Measurements from ENCODE around the gene ATP11B. TPM values are rescaled to one million over a fixed set of nuclear protein-coding genes. Genes with fewer than 3 reads are reported as not detected.

ATP11B gene
- total and polyA plus RNA-seq, 9 of the 15 experiments (the other 6 are each of a cell fraction or from before 2014, with no cell fraction given) = 11.9 to 68.7 (median 41.8) TPM

- CTCF ChIA-PET (ENCODE audit: low intra/inter-chr PET ratio) = no interaction called here
- BruUV-seq (replicated peaks) = no TSS peak
- intact Hi-C loops (cut with micrococcal nuclease) = no loop called here
- no peak for TF ChIP-seq GATA2 (CRISPR knock-in tag; IDR thresholded peaks at IDR 0.05)
- TF ChIP-seq ZNF133 (CRISPR knock-in tag; IDR thresholded peaks at IDR 0.05) = no peak
- no peak for TF ChIP-seq ZBTB8A (IDR thresholded peaks at IDR 0.05; ENCODE audit: partially characterized antibody)
- TF ChIP-seq, protein P1, sequence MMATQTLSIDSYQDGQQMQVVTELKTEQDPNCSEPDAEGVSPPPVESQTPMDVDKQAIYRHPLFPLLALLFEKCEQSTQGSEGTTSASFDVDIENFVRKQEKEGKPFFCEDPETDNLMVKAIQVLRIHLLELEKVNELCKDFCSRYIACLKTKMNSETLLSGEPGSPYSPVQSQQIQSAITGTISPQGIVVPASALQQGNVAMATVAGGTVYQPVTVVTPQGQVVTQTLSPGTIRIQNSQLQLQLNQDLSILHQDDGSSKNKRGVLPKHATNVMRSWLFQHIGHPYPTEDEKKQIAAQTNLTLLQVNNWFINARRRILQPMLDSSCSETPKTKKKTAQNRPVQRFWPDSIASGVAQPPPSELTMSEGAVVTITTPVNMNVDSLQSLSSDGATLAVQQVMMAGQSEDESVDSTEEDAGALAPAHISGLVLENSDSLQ (IDR thresholded peaks at IDR 0.05) = no peak
- TF ChIP-seq HES1 (IDR thresholded peaks at IDR 0.05; ENCODE audit: low read depth) = no peak
- no peak for TF ChIP-seq ZNF449 (CRISPR knock-in tag; IDR thresholded peaks at IDR 0.05)
- TF ChIP-seq ZNF764 (CRISPR knock-in tag; IDR thresholded peaks at IDR 0.05; ENCODE audit: low read depth) = no peak
- no peak for TF ChIP-seq FOXA3 (CRISPR knock-in tag; conservative IDR thresholded peaks at IDR 0.05 in 1 of 2, IDR thresholded peaks at IDR 0.05 in 1 of 2)
- TF ChIP-seq FOXK2 (conservative IDR thresholded peaks at IDR 0.05 in 1 of 2, IDR thresholded peaks at IDR 0.05 in 1 of 2; ENCODE audit: low read depth in 2 of 2) = no peak
- no peak for TF ChIP-seq JUN (IDR thresholded peaks at IDR 0.05; ENCODE audit: borderline replicate concordance, low read depth, low read length)
- no peak for TF ChIP-seq JUN (CRISPR knock-in tag; IDR thresholded peaks at IDR 0.05; ENCODE audit: borderline replicate concordance)
- no peak for TF ChIP-seq ZC3H11A (IDR thresholded peaks at IDR 0.05; ENCODE audit: low read depth, low read length)
- TF ChIP-seq SMAD2 (IDR thresholded peaks at IDR 0.05; ENCODE audit: low read depth, low read length) = no peak
- no peak for TF ChIP-seq RREB1 (CRISPR knock-in tag; IDR thresholded peaks at IDR 0.05)
Measured at GRCh38 chr3:182746959-182747358, 46.3 kb upstream of the ATP11B start.

More at GRCh38 chr3:182746959-182747358, 46.3 kb upstream of the ATP11B start:
- Histone ChIP-seq H4K20me1 (replicated peaks; ENCODE audit: control insufficient read depth, insufficient read depth, low read length) (no peaks in the 10 kb centered on the region), H3K9me1 (ENCODE audit: control insufficient read depth, insufficient read depth, low read length) (no peaks in the 10 kb centered on the region), H3K4me1 (replicated peaks in 1 of 2; ENCODE audit: control insufficient read depth in 2 of 2, insufficient read depth in 2 of 2, low read length in 2 of 2) (no peaks in the 10 kb centered on the region; a peak in 1 of 5 replicates), H3K27ac (ENCODE audit: extremely low read depth, low read depth, low read length) (no peak overlapping the region), H3K4me2 (ENCODE audit: insufficient read depth, low read length) (no peak overlapping the region), H3K9ac (ENCODE audit: insufficient read depth in 1 of 2, low read depth in 2 of 2, low read length in 2 of 2) (no peak overlapping the region), H3K79me2 (ENCODE audit: control insufficient read depth, insufficient read depth, low read length) (no peaks in the 10 kb centered on the region), H3K4me3 (no peak overlapping the region), H3K27me3 (ENCODE audit: control insufficient read depth in 2 of 2, insufficient read depth in 2 of 2, low read length in 2 of 2) (no peaks in the 10 kb centered on the region), H3K36me3 (ENCODE audit: control insufficient read depth, insufficient read depth, low read length) (no peaks in the 10 kb centered on the region), H3K9me3 (replicated peaks; ENCODE audit: control insufficient read depth, insufficient read depth, low read depth, low read length) (no peaks in the 10 kb centered on the region), H2AFZ (ENCODE audit: low read depth, low read length) (peak overlapping the region; percentile 61; the same call in 1 of the 2 replicates)
- ATAC-seq (no peak), DNase-seq (ENCODE audit: extremely low read depth in 1 of 4, low spot score in 3 of 4) (no peak), FAIRE-seq (no peak)
- 4% methylated on average over 3 of the region's 3 CpGs for WGBS (ENCODE audit: insufficient coverage, low coverage, missing lambda C conversion rate)
- in situ Hi-C loops (cut with MboI) = no loop called here
- POLR2A ChIA-PET = interaction anchor here (0.7 to 1.2 kb wide), 2 partner anchors 16 to 88 kb away, joined by 3 read pairs; no protein-coding TSS in a partner anchor
